ENCODE measurements around the gene CBLN3.

DNA sequence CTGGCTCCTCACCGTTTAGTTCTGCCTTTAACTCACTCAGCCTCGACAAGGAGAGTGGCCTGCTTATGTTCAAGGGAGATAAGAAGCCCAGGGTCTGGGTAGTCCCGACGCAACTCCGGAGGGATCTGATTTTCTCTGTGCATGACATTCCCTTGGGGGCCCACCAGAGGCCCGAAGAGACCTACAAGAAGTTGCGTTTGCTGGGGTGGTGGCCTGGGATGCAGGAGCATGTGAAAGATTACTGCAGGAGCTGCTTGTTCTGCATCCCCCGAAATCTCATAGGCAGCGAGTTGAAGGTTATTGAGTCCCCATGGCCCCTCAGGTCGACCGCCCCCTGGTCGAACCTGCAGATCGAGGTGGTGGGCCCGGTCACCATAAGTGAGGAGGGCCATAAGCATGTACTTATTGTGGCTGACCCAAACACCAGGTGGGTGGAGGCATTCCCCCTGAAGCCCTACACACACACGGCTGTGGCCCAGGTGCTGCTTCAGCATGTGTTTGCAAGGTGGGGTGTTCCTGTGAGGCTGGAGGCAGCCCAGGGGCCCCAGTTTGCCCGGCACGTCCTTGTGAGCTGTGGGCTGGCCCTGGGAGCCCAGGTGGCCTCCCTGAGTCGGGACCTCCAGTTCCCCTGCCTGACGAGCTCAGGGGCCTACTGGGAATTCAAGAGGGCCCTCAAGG lies 13.1 kb downstream of the CBLN3 start:
- TF ChIP-seq POLR2A (IDR thresholded peaks at IDR 0.05): no peak
- TF ChIP-seq CTCF (IDR thresholded peaks at IDR 0.05): no peak
